Measurements from ENCODE around the gene TRAPPC10. TPM values are rescaled to one million over a fixed set of nuclear protein-coding genes. Genes with fewer than 3 reads are reported as not detected.

The TRAPPC10 gene
- total RNA-seq, 1 experiment from 2014 or later: 31.5 TPM

DNA sequence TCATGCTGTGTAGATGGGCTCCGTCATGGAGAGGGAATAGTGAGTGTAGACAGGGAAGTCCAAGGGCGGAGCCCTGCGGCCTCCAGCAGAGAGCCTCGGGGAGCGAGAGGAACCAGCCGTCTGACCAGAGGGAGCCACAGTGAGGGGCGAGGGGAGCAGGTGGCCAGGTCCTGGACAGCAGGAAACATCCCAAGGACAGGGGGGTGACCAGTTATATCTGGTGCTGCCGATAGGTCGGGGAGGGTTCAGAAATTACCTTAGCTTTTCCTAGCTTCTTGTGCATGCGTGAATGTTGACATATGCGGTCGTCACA, 46.5 kb downstream of the TRAPPC10 start:
- intact Hi-C loops (cut with micrococcal nuclease): no loop called here
- peaks cover 3 to 11% of the 10 kb centered on the region in 2 experiments; a peak in 2 of 4 replicates for H3K36me3 ChIP-seq (ENCODE audit: control insufficient read depth in 1 of 2, insufficient read depth in 2 of 2, low read length in 2 of 2)

More for the DNA sequence above, 46.5 kb downstream of the TRAPPC10 start:
- no peak for TF ChIP-seq POLR2AphosphoS5 (IDR thresholded peaks at IDR 0.05; ENCODE audit: low read depth, low read length)
- TF ChIP-seq, protein P1, sequence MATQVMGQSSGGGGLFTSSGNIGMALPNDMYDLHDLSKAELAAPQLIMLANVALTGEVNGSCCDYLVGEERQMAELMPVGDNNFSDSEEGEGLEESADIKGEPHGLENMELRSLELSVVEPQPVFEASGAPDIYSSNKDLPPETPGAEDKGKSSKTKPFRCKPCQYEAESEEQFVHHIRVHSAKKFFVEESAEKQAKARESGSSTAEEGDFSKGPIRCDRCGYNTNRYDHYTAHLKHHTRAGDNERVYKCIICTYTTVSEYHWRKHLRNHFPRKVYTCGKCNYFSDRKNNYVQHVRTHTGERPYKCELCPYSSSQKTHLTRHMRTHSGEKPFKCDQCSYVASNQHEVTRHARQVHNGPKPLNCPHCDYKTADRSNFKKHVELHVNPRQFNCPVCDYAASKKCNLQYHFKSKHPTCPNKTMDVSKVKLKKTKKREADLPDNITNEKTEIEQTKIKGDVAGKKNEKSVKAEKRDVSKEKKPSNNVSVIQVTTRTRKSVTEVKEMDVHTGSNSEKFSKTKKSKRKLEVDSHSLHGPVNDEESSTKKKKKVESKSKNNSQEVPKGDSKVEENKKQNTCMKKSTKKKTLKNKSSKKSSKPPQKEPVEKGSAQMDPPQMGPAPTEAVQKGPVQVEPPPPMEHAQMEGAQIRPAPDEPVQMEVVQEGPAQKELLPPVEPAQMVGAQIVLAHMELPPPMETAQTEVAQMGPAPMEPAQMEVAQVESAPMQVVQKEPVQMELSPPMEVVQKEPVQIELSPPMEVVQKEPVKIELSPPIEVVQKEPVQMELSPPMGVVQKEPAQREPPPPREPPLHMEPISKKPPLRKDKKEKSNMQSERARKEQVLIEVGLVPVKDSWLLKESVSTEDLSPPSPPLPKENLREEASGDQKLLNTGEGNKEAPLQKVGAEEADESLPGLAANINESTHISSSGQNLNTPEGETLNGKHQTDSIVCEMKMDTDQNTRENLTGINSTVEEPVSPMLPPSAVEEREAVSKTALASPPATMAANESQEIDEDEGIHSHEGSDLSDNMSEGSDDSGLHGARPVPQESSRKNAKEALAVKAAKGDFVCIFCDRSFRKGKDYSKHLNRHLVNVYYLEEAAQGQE (IDR thresholded peaks at IDR 0.05; ENCODE audit: low read depth): no peak
- TF ChIP-seq, protein P2, sequence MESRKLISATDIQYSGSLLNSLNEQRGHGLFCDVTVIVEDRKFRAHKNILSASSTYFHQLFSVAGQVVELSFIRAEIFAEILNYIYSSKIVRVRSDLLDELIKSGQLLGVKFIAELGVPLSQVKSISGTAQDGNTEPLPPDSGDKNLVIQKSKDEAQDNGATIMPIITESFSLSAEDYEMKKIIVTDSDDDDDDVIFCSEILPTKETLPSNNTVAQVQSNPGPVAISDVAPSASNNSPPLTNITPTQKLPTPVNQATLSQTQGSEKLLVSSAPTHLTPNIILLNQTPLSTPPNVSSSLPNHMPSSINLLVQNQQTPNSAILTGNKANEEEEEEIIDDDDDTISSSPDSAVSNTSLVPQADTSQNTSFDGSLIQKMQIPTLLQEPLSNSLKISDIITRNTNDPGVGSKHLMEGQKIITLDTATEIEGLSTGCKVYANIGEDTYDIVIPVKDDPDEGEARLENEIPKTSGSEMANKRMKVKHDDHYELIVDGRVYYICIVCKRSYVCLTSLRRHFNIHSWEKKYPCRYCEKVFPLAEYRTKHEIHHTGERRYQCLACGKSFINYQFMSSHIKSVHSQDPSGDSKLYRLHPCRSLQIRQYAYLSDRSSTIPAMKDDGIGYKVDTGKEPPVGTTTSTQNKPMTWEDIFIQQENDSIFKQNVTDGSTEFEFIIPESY (IDR thresholded peaks at IDR 0.05; ENCODE audit: extremely low read depth, insufficient replicate concordance, low read length): no peak
- TF ChIP-seq, protein P3, sequence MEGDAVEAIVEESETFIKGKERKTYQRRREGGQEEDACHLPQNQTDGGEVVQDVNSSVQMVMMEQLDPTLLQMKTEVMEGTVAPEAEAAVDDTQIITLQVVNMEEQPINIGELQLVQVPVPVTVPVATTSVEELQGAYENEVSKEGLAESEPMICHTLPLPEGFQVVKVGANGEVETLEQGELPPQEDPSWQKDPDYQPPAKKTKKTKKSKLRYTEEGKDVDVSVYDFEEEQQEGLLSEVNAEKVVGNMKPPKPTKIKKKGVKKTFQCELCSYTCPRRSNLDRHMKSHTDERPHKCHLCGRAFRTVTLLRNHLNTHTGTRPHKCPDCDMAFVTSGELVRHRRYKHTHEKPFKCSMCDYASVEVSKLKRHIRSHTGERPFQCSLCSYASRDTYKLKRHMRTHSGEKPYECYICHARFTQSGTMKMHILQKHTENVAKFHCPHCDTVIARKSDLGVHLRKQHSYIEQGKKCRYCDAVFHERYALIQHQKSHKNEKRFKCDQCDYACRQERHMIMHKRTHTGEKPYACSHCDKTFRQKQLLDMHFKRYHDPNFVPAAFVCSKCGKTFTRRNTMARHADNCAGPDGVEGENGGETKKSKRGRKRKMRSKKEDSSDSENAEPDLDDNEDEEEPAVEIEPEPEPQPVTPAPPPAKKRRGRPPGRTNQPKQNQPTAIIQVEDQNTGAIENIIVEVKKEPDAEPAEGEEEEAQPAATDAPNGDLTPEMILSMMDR (IDR thresholded peaks at IDR 0.05 in 2 of 3, conservative IDR thresholded peaks at IDR 0.05 in 1 of 3; ENCODE audit: borderline replicate concordance in 1 of 3, insufficient read depth in 1 of 3, low read depth in 2 of 3, low read length in 2 of 3): no peak
- TF ChIP-seq, protein P4, sequence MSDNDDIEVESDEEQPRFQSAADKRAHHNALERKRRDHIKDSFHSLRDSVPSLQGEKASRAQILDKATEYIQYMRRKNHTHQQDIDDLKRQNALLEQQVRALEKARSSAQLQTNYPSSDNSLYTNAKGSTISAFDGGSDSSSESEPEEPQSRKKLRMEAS (IDR thresholded peaks at IDR 0.05): no peak
- TF ChIP-seq, protein P5, sequence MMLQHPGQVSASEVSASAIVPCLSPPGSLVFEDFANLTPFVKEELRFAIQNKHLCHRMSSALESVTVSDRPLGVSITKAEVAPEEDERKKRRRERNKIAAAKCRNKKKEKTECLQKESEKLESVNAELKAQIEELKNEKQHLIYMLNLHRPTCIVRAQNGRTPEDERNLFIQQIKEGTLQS (IDR thresholded peaks at IDR 0.05): no peak
- no peak for TF ChIP-seq POLR2A (IDR thresholded peaks at IDR 0.05; ENCODE audit: borderline replicate concordance, extremely low read depth, insufficient read depth, insufficient read length)
- TF ChIP-seq TCF7L2 (IDR thresholded peaks at IDR 0.05; ENCODE audit: borderline replicate concordance, extremely low read depth, insufficient read depth, insufficient read length): no peak
- TF ChIP-seq SIN3A (IDR thresholded peaks at IDR 0.05; ENCODE audit: low read depth): no peak
- no peak for TF ChIP-seq EZH2phosphoT487 (IDR thresholded peaks at IDR 0.05; ENCODE audit: borderline replicate concordance)
- no peak for TF ChIP-seq CBX3 (IDR thresholded peaks at IDR 0.05; ENCODE audit: low read depth)
- TF ChIP-seq FOSL1 (IDR thresholded peaks at IDR 0.05; ENCODE audit: low read depth): no peak
- no peak for TF ChIP-seq SRF (IDR thresholded peaks at IDR 0.05; ENCODE audit: low read depth)
- TF ChIP-seq ELF1 (IDR thresholded peaks at IDR 0.05; ENCODE audit: borderline replicate concordance, low read depth): no peak
- no peak for TF ChIP-seq RAD21 (IDR thresholded peaks at IDR 0.05; ENCODE audit: low read depth)
- no peak for TF ChIP-seq EZH2 (IDR thresholded peaks at IDR 0.05)
- no peak for TF ChIP-seq EGR1 (IDR thresholded peaks at IDR 0.05; ENCODE audit: low read depth)
- POLR2A ChIA-PET: no interaction called here
- H3K9me3 ChIP-seq (ENCODE audit: control insufficient read depth in 1 of 2, insufficient read depth in 1 of 2, low read depth in 1 of 2, low read length in 2 of 2): no peaks in the 10 kb centered on the region
- DNase-seq (ENCODE audit: low read depth, low spot score) (no peak), ATAC-seq (no peak)
- RAD21 ChIA-PET (ENCODE audit: low non-redundant PET in 1 of 2, low total read pairs in 2 of 2, uncharacterized antibody in 2 of 2, unreplicated experiment in 2 of 2): no interaction called here
- no peak overlapping the region for H3K27ac ChIP-seq (ENCODE audit: low read depth, low read length)
- no peak overlapping the region for H3K9ac ChIP-seq (ENCODE audit: low read length)
- no peak overlapping the region for H2AFZ ChIP-seq (ENCODE audit: low read depth, low read length, poor library complexity, severe bottlenecking)
- H3K4me2 ChIP-seq (ENCODE audit: low read length): no peak overlapping the region
- H3K4me3 ChIP-seq (replicated peaks in 1 of 2; ENCODE audit: low read depth in 1 of 2, low read length in 2 of 2): no peak overlapping the region
- H3K4me1 ChIP-seq (ENCODE audit: control insufficient read depth in 1 of 2, insufficient read depth in 2 of 2, low read length in 2 of 2): peaks cover 4% of the 10 kb centered on the region in 2 experiments; a peak in 2 of 4 replicates
- peaks cover 20% of the 10 kb centered on the region; the same call in 1 of the 2 replicates for H3K79me2 ChIP-seq (ENCODE audit: insufficient read depth, low read length)
- H4K20me1 ChIP-seq (ENCODE audit: insufficient read depth): no peaks in the 10 kb centered on the region
- H3K27me3 ChIP-seq (ENCODE audit: insufficient read depth, low read length): no peaks in the 10 kb centered on the region
- no peaks in the 10 kb centered on the region for H3K9me2 ChIP-seq (ENCODE audit: insufficient read depth)
- BruUV-seq (replicated peaks): no TSS peak
- CTCF ChIA-PET: no interaction called here
